ENCODE measurements around the gene C1orf53.

Gene C1orf53

GRCh38 chr1:197884173-197884572 is 18.3 kb upstream of the C1orf53 start:
- H3K4me3 ChIP-seq (ENCODE audit: low read length): no peak overlapping the region
- H3K4me1 ChIP-seq (ENCODE audit: insufficient read depth, low read length): no peaks in the 10 kb centered on the region
- H3K27ac ChIP-seq (ENCODE audit: low read length): no peak overlapping the region
- H3K36me3 ChIP-seq (ENCODE audit: insufficient read depth, low read depth, low read length): no peaks in the 10 kb centered on the region
- H3K9ac ChIP-seq (ENCODE audit: low read depth, low read length): no peak overlapping the region
- no peaks in the 10 kb centered on the region for H3K9me3 ChIP-seq (ENCODE audit: insufficient read depth, low read depth, low read length)
- no peaks in the 10 kb centered on the region for H3K27me3 ChIP-seq (ENCODE audit: insufficient read depth, low read length)

- no peaks in the 10 kb centered on the region for H3K27me3 ChIP-seq (ENCODE audit: insufficient read depth, low read length)
- H3K4me1 ChIP-seq (ENCODE audit: insufficient read depth, low read length): peaks cover 12% of the 10 kb centered on the region; the same call in 1 of the 2 replicates
- H3K9me3 ChIP-seq (ENCODE audit: insufficient read depth, low read depth, low read length): no peaks in the 10 kb centered on the region
- no peak overlapping the region for H3K4me3 ChIP-seq (ENCODE audit: low read length)
- H3K36me3 ChIP-seq (ENCODE audit: insufficient read depth, low read depth, low read length): no peaks in the 10 kb centered on the region
- H3K27ac ChIP-seq (ENCODE audit: low read length): no peak overlapping the region
- no peak overlapping the region for H3K9ac ChIP-seq (ENCODE audit: low read depth, low read length)
These were observed 11.5 kb upstream of the C1orf53 start for GRCh38 chr1:197890936-197891335.

- Histone ChIP-seq H3K36me3 (ENCODE audit: insufficient read depth, low read depth, low read length) (no peaks in the 10 kb centered on the region), H3K9me3 (ENCODE audit: insufficient read depth, low read depth, low read length) (no peaks in the 10 kb centered on the region), H3K27ac (ENCODE audit: low read length) (no peak overlapping the region), H3K4me3 (ENCODE audit: low read length) (no peak overlapping the region), H3K4me1 (ENCODE audit: insufficient read depth, low read length) (peaks cover 12% of the 10 kb centered on the region; the same call in 1 of the 2 replicates), H3K27me3 (ENCODE audit: insufficient read depth, low read length) (no peaks in the 10 kb centered on the region; the same call in 1 of the 2 replicates), H3K9ac (ENCODE audit: low read depth, low read length) (no peak overlapping the region)
These were observed 9.7 kb upstream of the C1orf53 start for GRCh38 chr1:197892684-197893083.

GRCh38 chr1:197896301-197896700 is 6.1 kb upstream of the C1orf53 start:
- Histone ChIP-seq H3K9me3 (ENCODE audit: insufficient read depth, low read depth, low read length) (no peaks in the 10 kb centered on the region), H3K9ac (ENCODE audit: low read depth, low read length) (no peak overlapping the region), H3K4me3 (ENCODE audit: low read length) (no peak overlapping the region)

GRCh38 chr1:197899037-197899436 is 3.4 kb upstream of the C1orf53 start:
- H3K27ac ChIP-seq (ENCODE audit: low read length): no peak overlapping the region

More at GRCh38 chr1:197896301-197896700, 6.1 kb upstream of the C1orf53 start:
- peaks cover 17% of the 10 kb centered on the region for H3K27me3 ChIP-seq (ENCODE audit: insufficient read depth, low read length)
- no peaks in the 10 kb centered on the region for H3K36me3 ChIP-seq (ENCODE audit: insufficient read depth, low read depth, low read length)
- no peak overlapping the region for H3K27ac ChIP-seq (ENCODE audit: low read length)
- peaks cover 5% of the 10 kb centered on the region; the same call in 1 of the 2 replicates for H3K4me1 ChIP-seq (ENCODE audit: insufficient read depth, low read length)

GRCh38 chr1:197902131-197902453 is 338 bp upstream of the C1orf53 start:
- Histone ChIP-seq H3K4me3 (ENCODE audit: low read length) (peak overlapping the region; percentile 80), H3K36me3 (ENCODE audit: insufficient read depth, low read depth, low read length) (no peaks in the 10 kb centered on the region), H3K27me3 (ENCODE audit: insufficient read depth, low read length) (peaks cover 70% of the 10 kb centered on the region), H3K9me3 (ENCODE audit: insufficient read depth, low read depth, low read length) (no peaks in the 10 kb centered on the region), H3K9ac (ENCODE audit: low read depth, low read length) (peak overlapping the region; percentile 78; the same call in 1 of the 2 replicates), H3K4me1 (ENCODE audit: insufficient read depth, low read length) (peaks cover 5% of the 10 kb centered on the region), H3K27ac (ENCODE audit: low read length) (no peak overlapping the region)

More at GRCh38 chr1:197899037-197899436, 3.4 kb upstream of the C1orf53 start:
- Histone ChIP-seq H3K4me1 (ENCODE audit: insufficient read depth, low read length) (peaks cover 5% of the 10 kb centered on the region), H3K27me3 (ENCODE audit: insufficient read depth, low read length) (peaks cover 40% of the 10 kb centered on the region), H3K36me3 (ENCODE audit: insufficient read depth, low read depth, low read length) (no peaks in the 10 kb centered on the region), H3K4me3 (ENCODE audit: low read length) (no peak overlapping the region), H3K9me3 (ENCODE audit: insufficient read depth, low read depth, low read length) (no peaks in the 10 kb centered on the region), H3K9ac (ENCODE audit: low read depth, low read length) (no peak overlapping the region)

GRCh38 chr1:197903196-197903514 is 725 bp downstream of the C1orf53 start:
- H3K9me3 ChIP-seq (ENCODE audit: insufficient read depth, low read depth, low read length): no peaks in the 10 kb centered on the region
- H3K9ac ChIP-seq (ENCODE audit: low read depth, low read length): peak overlapping the region; percentile 60; the same call in 1 of the 2 replicates
- H3K36me3 ChIP-seq (ENCODE audit: insufficient read depth, low read depth, low read length): no peaks in the 10 kb centered on the region
- no peak overlapping the region for H3K27ac ChIP-seq (ENCODE audit: low read length)
- H3K27me3 ChIP-seq (ENCODE audit: insufficient read depth, low read length): peaks cover 81% of the 10 kb centered on the region
- peaks cover 5% of the 10 kb centered on the region for H3K4me1 ChIP-seq (ENCODE audit: insufficient read depth, low read length)
- peak overlapping the region; percentile 80 for H3K4me3 ChIP-seq (ENCODE audit: low read length)

GRCh38 chr1:197904126-197904787 is 1.8 kb downstream of the C1orf53 start:
- H3K4me3 ChIP-seq (ENCODE audit: low read length): no peak overlapping the region
- no peaks in the 10 kb centered on the region for H3K36me3 ChIP-seq (ENCODE audit: insufficient read depth, low read depth, low read length)
- peaks cover 90% of the 10 kb centered on the region for H3K27me3 ChIP-seq (ENCODE audit: insufficient read depth, low read length)
- no peaks in the 10 kb centered on the region; the same call in 1 of the 2 replicates for H3K9me3 ChIP-seq (ENCODE audit: insufficient read depth, low read depth, low read length)
- no peak overlapping the region for H3K27ac ChIP-seq (ENCODE audit: low read length)
- H3K9ac ChIP-seq (ENCODE audit: low read depth, low read length): no peak overlapping the region
- peaks cover 9% of the 10 kb centered on the region for H3K4me1 ChIP-seq (ENCODE audit: insufficient read depth, low read length)

- H3K9ac ChIP-seq (ENCODE audit: low read depth, low read length): no peak overlapping the region
These were observed 3.4 kb downstream of the C1orf53 start for GRCh38 chr1:197905699-197906351.

GRCh38 chr1:197907846-197908616 is 5.6 kb downstream of the C1orf53 start:
- H3K4me3 ChIP-seq (ENCODE audit: low read length): no peak overlapping the region
- no peaks in the 10 kb centered on the region for H3K36me3 ChIP-seq (ENCODE audit: insufficient read depth, low read depth, low read length)
- peaks cover 100% of the 10 kb centered on the region for H3K27me3 ChIP-seq (ENCODE audit: insufficient read depth, low read length)
- peaks cover 8% of the 10 kb centered on the region; the same call in 1 of the 2 replicates for H3K9me3 ChIP-seq (ENCODE audit: insufficient read depth, low read depth, low read length)
- H3K9ac ChIP-seq (ENCODE audit: low read depth, low read length): no peak overlapping the region
- peaks cover 12% of the 10 kb centered on the region; the same call in 1 of the 2 replicates for H3K4me1 ChIP-seq (ENCODE audit: insufficient read depth, low read length)
- no peak overlapping the region for H3K27ac ChIP-seq (ENCODE audit: low read length)

More at GRCh38 chr1:197905699-197906351, 3.4 kb downstream of the C1orf53 start:
- Histone ChIP-seq H3K4me1 (ENCODE audit: insufficient read depth, low read length) (peaks cover 13% of the 10 kb centered on the region), H3K27me3 (ENCODE audit: insufficient read depth, low read length) (peaks cover 95% of the 10 kb centered on the region), H3K9me3 (ENCODE audit: insufficient read depth, low read depth, low read length) (peaks cover 4% of the 10 kb centered on the region; the same call in 1 of the 2 replicates), H3K27ac (ENCODE audit: low read length) (no peak overlapping the region), H3K4me3 (ENCODE audit: low read length) (no peak overlapping the region), H3K36me3 (ENCODE audit: insufficient read depth, low read depth, low read length) (no peaks in the 10 kb centered on the region)

DNA sequence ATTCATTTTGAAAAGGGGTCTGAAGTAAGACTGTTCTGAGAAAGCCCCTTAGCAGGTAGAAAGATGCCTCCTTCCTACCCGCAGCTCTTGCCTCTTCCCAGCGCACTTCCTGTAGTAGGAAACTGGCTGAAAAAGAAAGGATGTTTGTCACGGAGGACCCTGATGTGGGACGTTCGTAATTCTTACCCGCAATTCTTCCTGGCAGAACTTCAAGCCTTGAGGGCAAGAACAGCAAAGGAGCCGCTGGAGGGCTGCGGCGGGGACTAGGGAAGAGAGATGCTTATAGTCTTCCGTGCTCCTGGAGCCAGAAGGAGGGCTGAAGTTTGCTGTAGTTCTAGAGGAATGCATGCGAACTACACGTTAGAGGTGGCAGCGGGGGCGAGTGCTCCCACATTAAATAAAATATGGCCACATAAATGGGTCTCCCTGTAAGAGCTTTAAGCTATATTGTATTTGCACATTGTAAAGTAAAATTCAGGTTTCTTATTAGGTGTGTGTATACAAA is 6.3 kb downstream of the C1orf53 start:
- Histone ChIP-seq H3K9me3 (ENCODE audit: insufficient read depth, low read depth, low read length) (peaks cover 13% of the 10 kb centered on the region; the same call in 1 of the 2 replicates), H3K4me1 (ENCODE audit: insufficient read depth, low read length) (peaks cover 12% of the 10 kb centered on the region; the same call in 1 of the 2 replicates), H3K4me3 (ENCODE audit: low read length) (no peak overlapping the region), H3K27me3 (ENCODE audit: insufficient read depth, low read length) (peaks cover 100% of the 10 kb centered on the region), H3K27ac (ENCODE audit: low read length) (no peak overlapping the region), H3K36me3 (ENCODE audit: insufficient read depth, low read depth, low read length) (no peaks in the 10 kb centered on the region), H3K9ac (ENCODE audit: low read depth, low read length) (no peak overlapping the region)

All from iPS-20b (cell line).